B cell (primary cell): ENCODE data around the gene CTBP2.

ENCODE experiments used
- CTCF ChIP-seq: fragments of 200-600 bp; IDR thresholded peaks from one replicate; pipeline ENCODE4 v1.8.0; 2022; ENCODE audit warnings: antibody characterized with exemption, mild to moderate bottlenecking
- EZH2 ChIP-seq: IDR thresholded peaks from 2 replicates; pipeline ENCODE4 v1.6.1; 2012; ENCODE audit warnings: borderline replicate concordance, low read depth, mild to moderate bottlenecking, moderate library complexity, low read length; ENCODE audit not compliant: insufficient read depth, poor library complexity, severe bottlenecking

GRCh38 chr10:125140151-125140550 is 20.2 kb downstream of the CTBP2 start:
- TF ChIP-seq CTCF (no peak), EZH2 (no peak)
